GM12892 (cell line): ENCODE results near the gene B9D1.

Source experiments
- POLR2A ChIP-seq: IDR thresholded peaks from 2 replicates; pipeline ENCODE4 v1.6.1; 2011; ENCODE audit warnings: low read depth, low read length, control low read depth
- POLR2AphosphoS5 ChIP-seq: IDR thresholded peaks from 2 replicates; pipeline ENCODE4 v1.6.1; 2011; ENCODE audit warnings: low read depth, low read length, control low read depth
- TAF1 ChIP-seq: IDR thresholded peaks from 2 replicates; pipeline ENCODE4 v1.6.1; 2011; ENCODE audit warnings: low read depth, mild to moderate bottlenecking, control low read depth, low read length, borderline replicate concordance

GRCh38 chr17:19368229-19368628, 5.7 kb upstream of the B9D1 start:
- TF ChIP-seq POLR2A (no peak), POLR2AphosphoS5 (no peak), TAF1 (no peak)
